NCI-H2081 (cell line): Measurements from ENCODE around the gene APCDD1.
"Not testable (repeated sequence)": the region's sequence is repeated elsewhere in the genome, so short reads cannot be mapped to it uniquely, and the experiment has no call there.

Source experiments
- DNase-seq, 2 experiments: peaks; one replicate each; lab custom pipeline; 2025; lab: John Stamatoyannopoulos, UW

APCDD1 gene

GRCh38 chr18:10526561-10526949 is 72.1 kb downstream of the APCDD1 start:
- DNase-seq = no peak

GRCh38 chr18:10528439-10528838 is 74.0 kb downstream of the APCDD1 start:
- DNase-seq = no peak

- no peak for DNase-seq
These were observed 75.6 kb downstream of the APCDD1 start for GRCh38 chr18:10530002-10530401.

- no peak for DNase-seq
These were observed 76.4 kb downstream of the APCDD1 start for GRCh38 chr18:10530852-10531251.

- DNase-seq = no peak
These were observed 78.7 kb downstream of the APCDD1 start for GRCh38 chr18:10533111-10533510.

GRCh38 chr18:10536280-10536679 is 81.8 kb downstream of the APCDD1 start:
- DNase-seq = no peak

GRCh38 chr18:10537765-10538164 is 83.3 kb downstream of the APCDD1 start:
- no peak for DNase-seq

- not testable (repeated sequence) for DNase-seq
These were observed 84.7 kb downstream of the APCDD1 start for GRCh38 chr18:10539124-10539523.
